Stimulated activated naive CD4-positive, alpha-beta T cell treated with Interleukin-2 at 50 U/mL for 16 hours (primary cell): ENCODE measurements around the gene SCARB1.

Source experiments
- DNase-seq: peaks from one replicate; lab custom pipeline; 2025; lab: John Stamatoyannopoulos, UW

SCARB1 gene

GRCh38 chr12:124774462-124775167 lies 89.0 kb downstream of the SCARB1 start:
- DNase-seq: peak; percentile 86

GRCh38 chr12:124774054-124774461 lies 89.6 kb downstream of the SCARB1 start:
- peak; percentile 31 for DNase-seq

GRCh38 chr12:124772289-124773170 lies 91.1 kb downstream of the SCARB1 start:
- DNase-seq: no peak

- peak; percentile 67 for DNase-seq
Observed at GRCh38 chr12:124771462-124772288, 92.0 kb downstream of the SCARB1 start.

DNA sequence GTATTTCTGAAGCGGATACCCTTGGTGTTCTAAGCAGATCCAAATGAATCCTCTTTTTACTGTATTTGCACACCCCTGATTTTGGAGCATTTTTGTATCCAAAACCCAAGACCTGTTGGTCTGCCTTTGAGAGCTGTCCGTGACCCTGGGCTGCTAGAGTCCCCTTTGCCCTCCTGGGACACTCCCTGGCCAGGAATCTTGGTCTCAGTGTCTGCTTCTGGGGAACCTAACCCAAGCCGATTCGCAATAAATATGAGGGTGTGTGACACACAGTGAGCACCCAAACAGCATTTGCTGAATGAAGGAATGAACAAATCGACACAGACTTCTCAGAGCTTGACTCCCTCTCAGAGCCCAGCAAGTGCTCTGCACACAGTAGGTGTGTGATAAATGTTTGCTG lies 92.9 kb downstream of the SCARB1 start:
- no peak for DNase-seq

GRCh38 chr12:124769881-124770512 lies 93.7 kb downstream of the SCARB1 start:
- no peak for DNase-seq

DNA sequence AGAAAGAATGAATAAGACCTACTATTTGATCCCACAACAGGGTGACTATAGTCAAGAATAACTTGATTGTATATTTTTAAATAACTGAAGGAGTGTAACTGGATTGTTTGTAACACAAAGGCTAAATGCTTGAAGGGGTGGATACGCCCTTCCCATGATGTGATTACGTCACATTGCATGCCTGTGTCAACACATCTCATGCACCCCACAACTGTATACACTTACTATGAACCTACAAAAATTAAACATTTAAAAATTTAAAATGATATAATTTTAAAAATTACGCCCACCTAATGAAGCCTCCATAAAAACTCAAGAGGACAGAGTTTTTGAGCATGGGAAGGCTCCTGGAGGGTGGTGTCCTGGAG lies 94.5 kb downstream of the SCARB1 start:
- no peak for DNase-seq

GRCh38 chr12:124768452-124769162 lies 95.1 kb downstream of the SCARB1 start:
- DNase-seq: no peak

DNA sequence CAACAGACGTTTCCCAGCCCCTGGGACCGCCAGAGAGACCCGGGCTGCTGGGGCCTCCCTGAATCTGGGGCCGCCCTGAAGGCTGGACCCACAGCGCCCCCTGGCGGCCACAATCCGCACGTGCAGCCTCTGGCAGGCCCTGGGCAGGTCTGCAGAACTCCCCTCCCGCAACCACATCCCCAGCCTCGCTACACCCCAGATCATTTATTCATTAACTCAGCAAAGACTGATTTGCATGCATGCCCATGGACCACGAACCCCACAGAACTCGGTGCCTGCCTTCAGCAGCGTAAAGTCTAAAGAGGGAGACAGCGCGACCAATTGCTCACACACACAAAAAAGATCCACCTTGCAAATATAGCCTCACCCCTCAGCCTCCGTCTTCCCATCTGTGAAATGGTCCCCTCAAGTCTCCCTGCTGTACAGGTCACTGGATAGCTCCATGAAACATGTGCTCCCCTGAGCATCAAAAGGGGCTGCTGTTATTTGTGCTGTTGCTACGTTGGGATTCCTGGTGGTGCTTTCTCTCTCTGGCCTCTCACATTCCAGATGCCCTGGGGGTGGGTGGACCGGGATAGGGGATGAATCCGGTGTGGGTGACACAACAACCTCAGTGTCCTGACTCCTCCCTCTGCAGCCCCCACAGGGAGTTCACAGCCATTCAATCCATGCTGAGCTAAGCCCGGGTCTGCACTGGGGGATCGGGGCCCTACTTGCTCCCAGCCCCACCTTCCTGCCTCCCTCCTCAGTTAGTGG lies 96.4 kb downstream of the SCARB1 start:
- DNase-seq: peak; percentile 62

DNA sequence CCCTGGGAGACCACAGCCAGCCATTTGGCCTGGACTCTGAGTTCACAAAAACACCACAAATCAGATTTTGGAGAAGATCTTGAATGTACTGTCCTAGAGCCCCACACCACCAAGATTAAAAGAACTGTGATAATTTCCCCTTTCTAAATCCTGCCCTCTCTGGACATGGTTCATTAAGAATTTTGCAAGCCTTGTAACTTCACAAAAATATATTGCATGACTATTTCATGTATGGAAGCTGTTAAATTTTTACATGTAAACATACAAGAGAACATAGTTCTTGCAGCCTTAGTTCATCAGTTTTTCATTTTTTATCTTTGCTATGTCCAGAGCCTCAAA lies 97.0 kb downstream of the SCARB1 start:
- DNase-seq: no peak

DNA sequence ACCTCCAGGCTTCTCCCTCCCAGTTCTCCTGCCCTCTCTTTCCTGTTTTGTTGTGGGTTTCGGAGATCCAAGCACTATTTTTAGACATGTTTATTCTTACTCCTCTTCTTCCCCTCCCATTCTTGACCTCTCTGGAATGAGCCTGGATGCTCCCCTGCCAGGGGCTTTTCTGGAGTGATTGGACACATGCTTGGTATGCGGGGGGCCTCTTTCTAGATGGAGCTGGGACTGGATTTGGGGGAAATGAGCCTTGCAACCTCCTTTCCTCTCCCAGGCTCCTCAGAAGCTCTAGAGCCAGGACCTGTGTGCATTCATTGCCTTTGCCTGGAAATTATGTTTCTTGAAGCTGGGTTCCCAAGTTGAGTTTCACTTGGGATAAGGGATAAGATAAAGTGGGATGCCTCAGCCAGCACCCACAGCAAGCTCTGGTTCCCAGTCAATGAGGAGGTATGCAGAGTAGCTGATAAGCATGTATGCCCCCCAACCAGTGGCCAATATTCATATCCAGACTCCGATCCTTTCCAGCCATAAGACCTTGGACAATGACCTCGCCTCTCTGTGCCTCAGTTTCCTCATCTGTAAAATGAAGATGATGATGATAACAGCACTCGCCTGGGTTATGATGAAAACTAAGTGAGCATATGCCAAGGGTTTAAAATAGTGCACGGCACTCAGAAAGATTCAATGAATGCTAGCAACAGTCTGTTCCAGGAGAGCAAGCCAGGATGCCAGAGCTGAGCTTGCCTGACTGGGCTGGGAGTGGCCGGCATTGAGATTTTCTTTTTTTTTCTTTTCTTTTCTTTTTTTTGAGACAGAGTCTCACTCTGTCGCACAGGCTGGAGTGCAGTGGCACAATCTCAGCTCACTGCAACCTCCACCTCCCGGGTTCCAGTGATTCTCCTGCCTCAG lies 97.8 kb downstream of the SCARB1 start:
- DNase-seq: no peak

DNA sequence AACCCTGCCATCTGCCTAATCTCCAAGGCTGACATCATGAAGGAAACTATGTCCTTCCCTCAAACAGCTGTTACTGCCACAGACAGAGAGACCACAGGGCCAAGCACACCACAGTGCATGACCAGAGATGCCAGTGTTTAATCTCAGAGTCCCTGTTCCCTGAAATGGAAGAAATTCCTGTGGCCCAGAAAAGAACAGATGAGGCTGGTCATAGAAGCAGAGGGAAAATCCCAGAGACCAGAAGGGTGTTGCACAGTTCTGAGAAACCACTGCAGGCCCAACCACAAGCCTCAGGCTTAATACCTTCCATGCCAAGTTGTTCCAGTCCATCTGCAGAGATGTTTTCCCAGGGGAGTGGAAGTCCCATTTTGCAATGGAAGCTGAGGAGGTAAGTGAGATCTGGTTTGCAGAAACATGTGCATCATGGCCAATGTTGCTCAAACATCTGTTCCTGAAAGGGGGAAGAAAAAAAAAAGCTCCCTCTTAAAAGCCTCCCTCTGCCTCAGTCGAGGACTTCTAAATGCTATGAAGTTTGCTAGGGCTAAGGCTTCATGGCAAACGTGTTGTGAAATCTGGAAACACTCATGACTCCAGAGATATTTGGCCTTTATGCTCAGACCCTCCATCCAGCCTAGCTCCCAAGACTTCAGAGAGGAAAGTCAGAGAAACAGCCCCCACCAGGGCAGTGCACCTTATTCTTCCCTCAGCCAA lies 98.6 kb downstream of the SCARB1 start:
- no peak for DNase-seq

- DNase-seq: no peak
Observed at GRCh38 chr12:124764451-124764850, 99.2 kb downstream of the SCARB1 start.

GRCh38 chr12:124763594-124763979 lies 100.1 kb downstream of the SCARB1 start:
- DNase-seq: no peak

DNA sequence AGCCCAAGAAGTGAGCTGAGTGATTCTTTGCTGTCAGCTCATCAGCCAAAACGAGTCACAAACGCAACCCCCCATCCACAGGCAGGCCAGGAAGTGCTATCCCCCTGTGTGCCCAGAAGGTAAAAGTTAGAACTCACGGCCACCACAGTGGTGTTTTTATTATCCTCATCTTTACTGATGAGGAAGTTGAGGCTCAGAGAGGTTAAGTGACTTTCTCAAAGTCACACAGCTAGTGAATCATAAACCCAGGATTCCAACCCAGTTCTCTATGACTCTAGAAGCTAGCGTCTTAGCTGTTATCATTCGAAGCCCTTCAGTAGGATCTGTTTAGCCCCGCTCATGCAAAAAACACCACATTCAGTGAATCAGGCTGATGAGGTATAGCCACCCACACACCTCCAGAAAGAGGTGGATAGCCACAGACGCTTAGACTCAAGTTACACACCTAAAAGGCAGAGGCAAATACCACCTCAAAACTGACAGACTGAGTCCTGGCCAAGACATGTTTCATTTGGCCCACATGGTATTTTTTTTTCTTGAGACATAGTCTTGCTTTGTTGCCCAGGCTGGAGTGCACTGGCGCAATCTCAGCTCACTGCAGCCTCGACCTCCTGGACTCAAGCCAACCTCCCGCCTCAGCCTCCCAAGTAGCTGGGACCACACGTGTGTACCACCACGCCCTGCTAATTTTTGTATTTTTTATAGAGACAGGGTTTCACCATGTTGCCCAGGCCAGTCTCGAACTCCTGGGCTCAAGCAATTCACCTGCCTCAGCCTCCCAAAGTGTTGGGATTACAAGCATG lies 100.7 kb downstream of the SCARB1 start:
- DNase-seq: no peak

- no peak for DNase-seq
Observed at GRCh38 chr12:124762384-124762783, 101.3 kb downstream of the SCARB1 start.

DNA sequence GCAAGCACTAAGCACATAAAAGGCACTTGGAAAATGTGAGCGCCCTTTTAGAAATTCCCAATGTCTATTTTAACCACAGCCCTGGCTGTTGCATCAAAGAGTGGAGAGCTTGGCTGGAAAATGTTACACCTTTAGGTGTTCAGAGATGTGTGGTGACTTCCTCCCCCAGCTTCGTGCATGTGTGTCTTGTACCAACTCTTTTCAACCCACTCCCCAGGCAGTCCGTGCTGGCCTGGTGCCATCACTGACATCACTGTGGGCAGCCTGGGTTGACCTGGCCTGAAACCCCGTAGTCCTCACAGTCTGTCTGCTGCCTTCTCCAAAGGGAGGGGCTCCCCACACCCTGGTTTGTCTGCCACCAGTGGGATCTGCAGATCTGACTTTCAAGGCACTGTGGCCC lies 101.8 kb downstream of the SCARB1 start:
- no peak for DNase-seq

GRCh38 chr12:124761056-124761455 lies 102.6 kb downstream of the SCARB1 start:
- no peak for DNase-seq
